BLaER1 (cell line): ENCODE data around the gene SCN10A.

ENCODE experiments used
- H3K27ac ChIP-seq: shearing (Covaris generic); formaldehyde crosslinking; 2 replicates; pipeline ENCODE4 v1.8.1; 2022
- H3K27me3 ChIP-seq: shearing (Covaris generic); formaldehyde crosslinking; 2 replicates; pipeline ENCODE4 v1.8.1; 2022
- H3K36me3 ChIP-seq: shearing (Covaris generic); formaldehyde crosslinking; 2 replicates; pipeline ENCODE4 v1.8.1; 2022
- H3K4me1 ChIP-seq: shearing (Covaris generic); formaldehyde crosslinking; 2 replicates; pipeline ENCODE4 v1.8.1; 2022
- H3K4me2 ChIP-seq: shearing (Covaris generic); formaldehyde crosslinking; 2 replicates; pipeline ENCODE4 v1.8.1; 2022
- H3K4me3 ChIP-seq: shearing (Covaris generic); formaldehyde crosslinking; 2 replicates; pipeline ENCODE4 v1.8.1; 2022
- H3K9ac ChIP-seq: shearing (Covaris generic); formaldehyde crosslinking; 2 replicates; pipeline ENCODE4 v1.8.1; 2022
- H3K9me3 ChIP-seq: shearing (Covaris generic); formaldehyde crosslinking; 2 replicates; pipeline ENCODE4 v1.8.1; 2022
- H4K20me1 ChIP-seq: shearing (Covaris generic); formaldehyde crosslinking; 2 replicates; pipeline ENCODE4 v1.8.1; 2022
- Cebpa-rat ChIP-seq: shearing (Covaris generic); IDR thresholded peaks from 2 replicates; pipeline ENCODE4 v1.8.1; 2022

Gene SCN10A

DNA sequence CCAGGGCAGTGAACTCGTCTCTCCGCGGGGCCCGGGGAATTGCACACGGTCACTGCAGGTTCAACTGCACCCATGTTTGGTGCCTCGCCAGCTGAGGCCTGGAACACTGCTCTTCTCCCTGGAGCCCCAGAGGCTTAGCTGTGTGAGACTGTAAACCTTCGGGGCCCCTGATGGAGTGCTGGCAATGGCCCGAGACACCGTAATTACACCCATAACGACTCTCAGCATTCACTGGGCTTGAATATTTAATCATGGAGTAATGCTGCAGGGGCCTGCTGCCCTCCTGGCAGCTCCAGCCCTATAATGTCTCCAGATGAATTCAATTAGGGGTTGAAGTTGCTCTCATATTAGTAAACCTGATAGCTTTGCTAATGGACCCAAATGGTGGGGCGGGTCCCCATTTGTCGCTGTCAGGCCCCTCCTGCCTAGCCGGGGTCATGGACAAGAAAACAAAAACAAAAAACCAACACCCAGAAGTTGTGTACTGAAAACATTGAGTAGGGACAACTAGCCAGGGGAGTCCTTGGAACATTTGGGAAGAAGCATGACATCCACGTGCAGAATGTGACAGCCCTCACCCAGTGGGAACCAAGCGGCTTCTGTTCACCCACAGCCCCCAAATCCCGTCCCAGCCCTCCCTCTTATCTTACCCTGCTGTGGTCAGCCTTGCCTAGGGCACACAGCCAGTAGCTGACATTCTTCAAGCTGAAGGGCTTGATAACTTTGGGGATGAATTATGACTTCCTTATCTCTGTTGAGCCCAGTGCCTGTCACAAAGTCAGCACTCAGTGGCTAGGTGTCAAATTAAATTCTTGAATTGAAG lies 92.2 kb downstream of the SCN10A start:
- no peaks in the 10 kb centered on the region for H4K20me1 ChIP-seq
- H3K27me3 ChIP-seq: no peaks in the 10 kb centered on the region
- TF ChIP-seq Cebpa-rat: no peak
- no peak overlapping the region for H3K4me3 ChIP-seq
- H3K9ac ChIP-seq: no peak overlapping the region
- no peaks in the 10 kb centered on the region for H3K36me3 ChIP-seq
- H3K4me2 ChIP-seq: no peak overlapping the region
- no peak overlapping the region for H3K27ac ChIP-seq
- H3K9me3 ChIP-seq: no peaks in the 10 kb centered on the region
- H3K4me1 ChIP-seq: 0 out of 2 replicates have a peak, but pooled peaks cover 7% of the 10 kb centered on the region

GRCh38 chr3:38722781-38723568 lies 93.0 kb downstream of the SCN10A start:
- H3K4me3 ChIP-seq: no peak overlapping the region
- no peaks in the 10 kb centered on the region for H4K20me1 ChIP-seq
- TF ChIP-seq Cebpa-rat: no peak
- no peak overlapping the region for H3K27ac ChIP-seq
- H3K27me3 ChIP-seq: no peaks in the 10 kb centered on the region
- H3K9me3 ChIP-seq: no peaks in the 10 kb centered on the region
- 0 out of 2 replicates have a peak, but pooled peaks cover 7% of the 10 kb centered on the region for H3K4me1 ChIP-seq
- H3K9ac ChIP-seq: no peak overlapping the region
- H3K4me2 ChIP-seq: no peak overlapping the region
- H3K36me3 ChIP-seq: no peaks in the 10 kb centered on the region

GRCh38 chr3:38721207-38721772 lies 94.7 kb downstream of the SCN10A start:
- H3K4me3 ChIP-seq: no peak overlapping the region
- H3K4me2 ChIP-seq: no peak overlapping the region
- TF ChIP-seq Cebpa-rat: no peak
- no peak overlapping the region for H3K9ac ChIP-seq
- no peak overlapping the region for H3K27ac ChIP-seq
- H3K27me3 ChIP-seq: no peaks in the 10 kb centered on the region
- no peaks in the 10 kb centered on the region for H3K36me3 ChIP-seq
- 0 out of 2 replicates have a peak, but pooled peaks cover 7% of the 10 kb centered on the region for H3K4me1 ChIP-seq
- no peaks in the 10 kb centered on the region for H3K9me3 ChIP-seq
- H4K20me1 ChIP-seq: no peaks in the 10 kb centered on the region

DNA sequence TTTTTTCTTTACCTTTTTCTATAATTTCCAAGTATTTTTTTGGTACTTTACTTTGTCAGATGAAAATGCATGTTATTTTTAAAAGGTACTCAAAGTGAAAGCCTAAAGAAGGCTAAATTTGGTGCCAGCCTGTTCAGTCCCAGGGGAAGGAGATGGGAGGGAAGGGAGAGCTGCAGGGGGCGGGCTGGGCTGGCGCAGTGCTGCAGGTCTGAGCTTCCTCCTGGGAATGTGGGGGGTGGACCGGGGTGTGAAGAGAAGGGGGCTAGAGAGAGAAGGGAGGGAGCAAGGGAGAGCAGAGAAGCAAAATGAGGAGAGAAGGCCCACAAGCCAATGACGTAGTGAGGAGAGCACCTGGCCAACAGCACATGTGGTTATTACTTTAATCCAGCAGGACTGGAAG lies 95.6 kb downstream of the SCN10A start:
- H3K36me3 ChIP-seq: no peaks in the 10 kb centered on the region
- 0 out of 2 replicates have a peak, but pooled peaks cover 7% of the 10 kb centered on the region for H3K4me1 ChIP-seq
- H3K4me3 ChIP-seq: no peak overlapping the region
- no peak overlapping the region for H3K9ac ChIP-seq
- no peaks in the 10 kb centered on the region for H3K27me3 ChIP-seq
- H4K20me1 ChIP-seq: no peaks in the 10 kb centered on the region
- no peaks in the 10 kb centered on the region for H3K9me3 ChIP-seq
- no peak overlapping the region for H3K27ac ChIP-seq
- no peak for TF ChIP-seq Cebpa-rat
- H3K4me2 ChIP-seq: no peak overlapping the region; the same call in 1 of the 2 replicates

DNA sequence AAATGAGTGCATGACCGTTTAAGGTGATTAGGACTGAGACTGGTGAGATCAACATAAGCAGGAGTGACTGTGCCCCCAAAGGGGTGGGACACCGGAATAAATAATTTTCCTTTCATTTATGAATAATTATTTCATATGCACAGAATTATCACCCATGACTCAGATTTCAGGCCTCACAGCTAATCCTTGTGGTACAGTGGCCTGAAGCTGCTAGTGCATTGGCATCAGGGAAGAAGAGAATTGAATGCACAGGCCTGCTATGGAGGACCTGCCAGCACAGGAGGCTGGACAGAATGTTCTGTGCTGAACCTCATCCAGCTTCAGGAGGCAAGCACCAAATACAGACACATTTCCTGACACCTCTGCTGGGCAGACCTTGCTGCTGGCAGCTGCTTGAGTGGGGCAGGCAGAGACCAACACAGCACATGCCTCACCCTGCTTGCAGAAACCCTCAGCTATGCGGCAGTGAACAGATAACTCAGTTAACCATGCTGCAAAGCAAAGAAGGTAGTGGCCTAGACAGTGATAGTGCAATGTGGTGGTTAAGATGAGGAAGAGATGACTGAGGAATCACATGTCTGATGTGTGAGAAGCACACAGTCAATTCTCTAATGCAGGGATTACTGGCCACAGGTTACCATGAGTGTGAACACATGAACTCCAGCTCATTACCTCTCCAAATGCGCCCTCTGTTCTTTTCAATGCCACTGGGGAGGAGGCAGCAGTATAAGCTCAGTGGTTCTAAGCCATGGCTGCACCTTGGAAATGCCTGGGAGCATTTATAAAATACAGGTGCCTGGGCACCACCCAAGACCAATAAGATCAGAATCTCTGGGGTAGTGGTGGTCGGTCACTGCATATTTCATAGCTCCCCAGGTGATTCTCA lies 98.4 kb downstream of the SCN10A start:
- H3K9ac ChIP-seq: no peak overlapping the region
- H3K4me1 ChIP-seq: 0 out of 2 replicates have a peak, but pooled peaks cover 7% of the 10 kb centered on the region
- H3K36me3 ChIP-seq: no peaks in the 10 kb centered on the region
- H3K4me3 ChIP-seq: no peak overlapping the region
- no peak for TF ChIP-seq Cebpa-rat
- no peaks in the 10 kb centered on the region for H4K20me1 ChIP-seq
- H3K4me2 ChIP-seq: no peak overlapping the region
- H3K27ac ChIP-seq: no peak overlapping the region
- no peaks in the 10 kb centered on the region for H3K27me3 ChIP-seq
- H3K9me3 ChIP-seq: no peaks in the 10 kb centered on the region

- Histone ChIP-seq H3K4me3 (no peak overlapping the region), H3K9me3 (no peaks in the 10 kb centered on the region), H3K9ac (no peak overlapping the region), H3K4me1 (no peaks in the 10 kb centered on the region), H3K4me2 (no peak overlapping the region), H4K20me1 (no peaks in the 10 kb centered on the region), H3K27ac (no peak overlapping the region), H3K27me3 (no peaks in the 10 kb centered on the region), H3K36me3 (no peaks in the 10 kb centered on the region)
- TF ChIP-seq Cebpa-rat: no peak
These were observed 102.9 kb downstream of the SCN10A start for GRCh38 chr3:38713121-38713520.

DNA sequence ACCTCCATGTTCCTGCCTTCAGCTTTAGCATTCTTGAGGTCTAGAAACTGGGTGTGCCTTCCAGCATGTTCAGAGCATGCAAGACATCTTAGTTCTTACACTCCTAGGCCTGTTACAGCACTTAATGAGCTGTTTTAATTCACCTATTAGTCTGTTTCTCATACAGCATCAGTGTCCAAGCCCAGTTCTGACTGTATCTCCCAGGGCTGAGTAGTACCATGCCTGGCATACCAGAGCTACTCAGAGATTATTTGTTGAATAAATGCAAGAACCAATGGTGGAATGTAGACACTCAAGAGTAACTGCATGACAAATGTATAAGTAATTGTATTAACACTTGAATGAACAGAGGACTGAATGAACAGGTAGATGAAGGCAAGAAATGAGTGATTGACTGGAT lies 104.7 kb downstream of the SCN10A start:
- Histone ChIP-seq H3K36me3 (no peaks in the 10 kb centered on the region), H3K9me3 (no peaks in the 10 kb centered on the region), H3K4me3 (no peak overlapping the region), H4K20me1 (no peaks in the 10 kb centered on the region), H3K4me1 (no peaks in the 10 kb centered on the region), H3K4me2 (no peak overlapping the region), H3K9ac (no peak overlapping the region), H3K27ac (no peak overlapping the region), H3K27me3 (no peaks in the 10 kb centered on the region)
- TF ChIP-seq Cebpa-rat: no peak

GRCh38 chr3:38707730-38708129 lies 108.3 kb downstream of the SCN10A start:
- H3K4me1 ChIP-seq: no peaks in the 10 kb centered on the region
- no peak overlapping the region for H3K27ac ChIP-seq
- H3K27me3 ChIP-seq: no peaks in the 10 kb centered on the region
- no peaks in the 10 kb centered on the region for H4K20me1 ChIP-seq
- TF ChIP-seq Cebpa-rat: no peak
- no peak overlapping the region for H3K9ac ChIP-seq
- no peaks in the 10 kb centered on the region for H3K36me3 ChIP-seq
- no peak overlapping the region for H3K4me2 ChIP-seq
- H3K9me3 ChIP-seq: no peaks in the 10 kb centered on the region
- H3K4me3 ChIP-seq: no peak overlapping the region

- Histone ChIP-seq H3K4me1 (no peaks in the 10 kb centered on the region), H4K20me1 (no peaks in the 10 kb centered on the region), H3K27me3 (no peaks in the 10 kb centered on the region), H3K4me3 (no peak overlapping the region), H3K4me2 (no peak overlapping the region), H3K9ac (no peak overlapping the region), H3K36me3 (no peaks in the 10 kb centered on the region), H3K27ac (no peak overlapping the region), H3K9me3 (no peaks in the 10 kb centered on the region)
- TF ChIP-seq Cebpa-rat: no peak
These were observed 109.1 kb downstream of the SCN10A start for GRCh38 chr3:38706961-38707360.
